HG03066 (cell line): ENCODE results near the gene DVL2.

Experiments
- ATAC-seq: cut with Tn5 transposase; IDR thresholded peaks from one replicate; pipeline ENCODE4 v1.9.1; 2021; ENCODE audit warnings: low read depth; ENCODE audit not compliant: unreplicated experiment

The DVL2 gene

DNA sequence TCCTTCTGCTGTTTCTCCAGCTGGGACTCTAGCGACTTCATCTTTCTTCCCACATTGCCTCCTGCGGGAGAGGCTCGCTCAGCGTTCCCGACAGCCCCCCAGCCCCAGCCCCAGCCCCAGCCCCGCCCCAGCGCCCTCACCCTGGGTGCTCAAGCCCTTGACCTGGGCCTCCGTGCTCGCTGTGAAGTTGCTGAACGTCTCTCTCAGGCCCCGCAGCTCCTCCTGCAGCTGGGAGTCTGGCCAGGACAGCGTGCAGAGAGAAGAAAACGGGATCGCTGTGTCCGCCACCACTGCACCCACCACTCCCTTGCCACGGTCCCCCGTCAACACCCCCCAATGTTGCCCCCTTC lies 57.5 kb downstream of the DVL2 start:
- no peak for ATAC-seq

DNA sequence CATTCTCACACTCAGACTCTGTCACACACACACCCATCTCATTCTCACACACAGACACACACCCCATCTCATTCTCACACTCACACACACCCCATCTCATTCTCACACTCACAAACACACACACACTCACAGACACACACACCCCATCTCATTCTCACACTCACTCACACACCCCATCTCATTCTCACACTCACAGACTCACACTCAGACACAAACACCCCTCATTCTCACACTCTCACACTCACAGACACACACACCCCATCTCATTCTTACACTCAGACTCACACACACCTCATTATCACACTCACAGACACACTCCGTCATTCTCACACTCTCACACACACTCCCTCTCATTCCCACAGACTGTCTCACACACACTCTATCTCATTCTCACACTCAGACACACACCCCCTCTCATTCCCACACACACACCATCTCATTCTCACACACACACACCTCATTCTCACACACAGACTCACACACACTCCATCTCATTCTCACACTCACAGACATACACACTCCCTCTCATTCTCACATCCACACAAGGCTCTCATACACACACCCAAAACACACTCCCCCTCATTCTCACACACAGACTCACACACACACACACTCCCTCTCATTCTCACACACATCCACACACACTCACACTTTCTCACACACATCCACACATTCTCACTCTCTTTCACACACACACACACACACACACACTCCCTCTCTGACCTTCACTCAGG lies 58.0 kb downstream of the DVL2 start:
- no peak for ATAC-seq
